ENCODE data around the gene DUSP8. TPM values are rescaled to one million over a fixed set of nuclear protein-coding genes. Genes with fewer than 3 reads are reported as not detected.

DUSP8 gene
- total RNA-seq, 1 experiment from 2014 or later = 2.4 TPM

GRCh38 chr11:1562469-1563148 is 9.5 kb downstream of the DUSP8 start:
- CTCF ChIA-PET = interaction anchor here (2.6 to 5.3 kb wide), 4 partner anchors 9 to 16 kb away, joined by 8 to 72 read pairs (median 53); no protein-coding TSS in a partner anchor
- no peak for DNase-seq (ENCODE audit: low spot score)
- H3K4me3 Mint-ChIP-seq = no peak overlapping the region
- no peak overlapping the region for H3K27ac Mint-ChIP-seq
- TF ChIP-seq ATF1 (CRISPR knock-in tag; IDR thresholded peaks at IDR 0.05) (no peak), JAZF1 (CRISPR knock-in tag; IDR thresholded peaks at IDR 0.05) (no peak), IRF2 (CRISPR knock-in tag; IDR thresholded peaks at IDR 0.05; ENCODE audit: borderline replicate concordance, low read depth) (no peak), NFE2L1 (CRISPR knock-in tag; IDR thresholded peaks at IDR 0.05) (no peak), GRHL2 (CRISPR knock-in tag; IDR thresholded peaks at IDR 0.05; ENCODE audit: insufficient replicate concordance, severe bottlenecking) (no peak), ETV6 (CRISPR knock-in tag; IDR thresholded peaks at IDR 0.05) (no peak), FOXK1 (CRISPR knock-in tag; IDR thresholded peaks at IDR 0.05) (no peak), STAT6 (CRISPR knock-in tag; conservative IDR thresholded peaks at IDR 0.05; ENCODE audit: low read depth) (no peak), SMAD4 (CRISPR knock-in tag; IDR thresholded peaks at IDR 0.05) (no peak), TEAD4 (CRISPR knock-in tag; IDR thresholded peaks at IDR 0.05) (no peak), HMGXB4 (CRISPR knock-in tag; IDR thresholded peaks at IDR 0.05) (no peak), FOXP1 (CRISPR knock-in tag; IDR thresholded peaks at IDR 0.05; ENCODE audit: borderline replicate concordance) (no peak), TCF7 (CRISPR knock-in tag; IDR thresholded peaks at IDR 0.05; ENCODE audit: low read depth) (no peak), ZBTB43 (CRISPR knock-in tag; IDR thresholded peaks at IDR 0.05) (no peak)
- POLR2A ChIA-PET = no interaction called here
- no peaks in the 10 kb centered on the region for H3K9me3 Mint-ChIP-seq
- peaks cover 35% of the 10 kb centered on the region for H3K27me3 Mint-ChIP-seq (ENCODE audit: low read depth)
- no peak for ATAC-seq
- H3K36me3 Mint-ChIP-seq = no peaks in the 10 kb centered on the region
- H3K4me1 Mint-ChIP-seq = peaks cover 12% of the 10 kb centered on the region

- ChIA-PET CTCF (interaction anchor here (5.3 kb wide), 1 partner anchor 16 kb away, joined by 72 read pairs; no protein-coding TSS in a partner anchor), POLR2A (no interaction called here)
- H3K4me3 Mint-ChIP-seq = no peak overlapping the region
- H3K4me1 Mint-ChIP-seq = peaks cover 14% of the 10 kb centered on the region
- no peak for DNase-seq (ENCODE audit: low spot score)
- peaks cover 42% of the 10 kb centered on the region for H3K27me3 Mint-ChIP-seq (ENCODE audit: low read depth)
- no peak overlapping the region for H3K27ac Mint-ChIP-seq
- no peak for ATAC-seq
- no peaks in the 10 kb centered on the region for H3K36me3 Mint-ChIP-seq
- no peaks in the 10 kb centered on the region for H3K9me3 Mint-ChIP-seq
- TF ChIP-seq HMGXB4 (CRISPR knock-in tag; IDR thresholded peaks at IDR 0.05) (no peak), ZNF532 (CRISPR knock-in tag; IDR thresholded peaks at IDR 0.05; ENCODE audit: borderline replicate concordance) (no peak), ZBTB21 (CRISPR knock-in tag; IDR thresholded peaks at IDR 0.05; ENCODE audit: borderline replicate concordance) (no peak), EMX1 (CRISPR knock-in tag; IDR thresholded peaks at IDR 0.05) (no peak), PREB (CRISPR knock-in tag; IDR thresholded peaks at IDR 0.05; ENCODE audit: borderline replicate concordance) (no peak), E2F5 (CRISPR knock-in tag; IDR thresholded peaks at IDR 0.05) (no peak)
Measured at GRCh38 chr11:1561955-1562354, 10.1 kb downstream of the DUSP8 start.

Measured in WTC11 (cell line).